Measurements from ENCODE around the gene EPO.
"Not testable (repeated sequence)": the region's sequence is repeated elsewhere in the genome, so short reads cannot be mapped to it uniquely, and the experiment has no call there.

The EPO gene

GRCh38 chr7:100720671-100721504 lies 620 bp downstream of the EPO start:
- POLR2A ChIA-PET = interaction anchor here (0.7 to 0.8 kb wide), 2 partner anchors 9 to 15 kb away, joined by 3 read pairs; partner anchors contain the start of gene POP7
- CTCF ChIA-PET = interaction anchor here (0.8 to 6.9 kb wide), 13 partner anchors 9 to 338 kb away, joined by 3 to 116 read pairs (median 5); partner anchors contain the start of genes POP7 and SLC12A9

GRCh38 chr7:100721505-100721812 lies 1.2 kb downstream of the EPO start:
- DNase-seq (ENCODE audit: low read depth, low spot score) = no peak
- ChIA-PET CTCF (interaction anchor here (1.3 to 6.9 kb wide), 4 partner anchors 16 to 130 kb away, joined by 3 to 116 read pairs (median 4); partner anchors contain the start of gene SLC12A9), POLR2A (interaction anchor here (0.8 kb wide), 1 partner anchor 16 kb away, joined by 3 read pairs; the partner anchor contains the start of gene POP7)
- H3K4me3 ChIP-seq (ENCODE audit: low read depth, low read length) = no peak overlapping the region
- no peak for TF ChIP-seq CTCF (IDR thresholded peaks at IDR 0.05; ENCODE audit: insufficient read depth, low read length, missing control alignments)

More at GRCh38 chr7:100720671-100721504, 620 bp downstream of the EPO start:
- H3K4me3 ChIP-seq (ENCODE audit: low read depth, low read length) = peak overlapping the region; percentile 23
- no peak for DNase-seq (ENCODE audit: low read depth, low spot score)
- no peak for TF ChIP-seq CTCF (IDR thresholded peaks at IDR 0.05; ENCODE audit: insufficient read depth, low read length, missing control alignments)

GRCh38 chr7:100722480-100723212 lies 2.4 kb downstream of the EPO start:
- no peak for DNase-seq (ENCODE audit: low read depth, low spot score)
- POLR2A ChIA-PET = no interaction called here
- no peak for TF ChIP-seq CTCF (IDR thresholded peaks at IDR 0.05; ENCODE audit: insufficient read depth, low read length, missing control alignments)
- CTCF ChIA-PET = interaction anchor here (1.3 to 6.9 kb wide), 3 partner anchors 17 to 129 kb away, joined by 3 to 116 read pairs (median 5); partner anchors contain the start of genes POP7 and SLC12A9
- no peak overlapping the region for H3K4me3 ChIP-seq (ENCODE audit: low read depth, low read length)

- H3K4me3 ChIP-seq (ENCODE audit: low read depth, low read length) = no peak overlapping the region
- TF ChIP-seq CTCF (IDR thresholded peaks at IDR 0.05; ENCODE audit: insufficient read depth, low read length, missing control alignments) = no peak
- no peak for DNase-seq (ENCODE audit: low read depth, low spot score)
- ChIA-PET POLR2A (no interaction called here), CTCF (interaction anchor here (6.9 kb wide), 1 partner anchor 128 kb away, joined by 116 read pairs; the partner anchor contains the start of gene SLC12A9)
Observed at GRCh38 chr7:100723732-100724275, 3.5 kb downstream of the EPO start.

GRCh38 chr7:100724364-100724763 lies 4.1 kb downstream of the EPO start:
- CTCF ChIA-PET = interaction anchor here (2.4 to 6.9 kb wide), 3 partner anchors 9 to 128 kb away, joined by 15 to 116 read pairs (median 20); partner anchors contain the start of genes POP7 and SLC12A9
- DNase-seq (ENCODE audit: low read depth, low spot score); POLR2A ChIA-PET; H3K4me3 ChIP-seq (ENCODE audit: low read depth, low read length): not testable (repeated sequence)

DNA sequence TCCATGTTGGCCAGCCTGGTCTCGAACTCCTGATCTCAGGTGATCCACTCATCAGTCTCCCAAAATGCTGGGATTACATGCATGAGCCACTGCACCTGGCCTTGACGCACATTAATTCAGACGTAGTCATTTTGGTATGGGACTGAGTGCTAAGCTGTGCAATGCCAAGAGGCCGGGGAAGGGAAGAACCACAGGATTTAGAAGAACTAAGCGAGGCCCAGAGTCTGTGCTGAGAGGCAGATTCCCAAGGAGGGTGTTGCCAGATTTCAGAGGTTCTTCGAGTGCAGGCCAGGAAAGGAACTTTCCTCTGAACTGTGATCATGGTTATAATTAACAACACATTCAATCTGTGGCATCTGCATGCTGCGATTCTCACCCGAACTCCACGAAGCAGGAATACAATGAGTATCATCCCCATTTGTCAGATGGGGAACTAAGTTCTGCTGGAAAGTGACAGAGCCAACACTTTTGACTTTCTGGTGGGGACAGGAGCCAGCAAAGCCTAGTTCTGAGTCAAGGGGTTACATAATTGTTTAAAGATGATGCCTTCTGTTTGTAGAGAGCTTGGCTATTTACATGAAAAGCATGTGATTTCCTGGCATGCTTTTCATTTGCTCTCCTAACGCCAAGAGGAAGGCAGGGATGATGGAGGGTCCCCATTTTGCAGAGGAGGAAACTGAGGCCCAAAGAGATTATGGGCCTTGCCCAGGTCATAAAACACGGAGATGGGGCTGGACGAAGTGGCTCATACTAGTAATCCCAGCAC lies 6.9 kb downstream of the EPO start:
- ChIA-PET POLR2A (interaction anchor here (0.6 kb wide), 1 partner anchor 125 kb away, joined by 4 read pairs; the partner anchor contains the start of gene PCOLCE), CTCF (interaction anchor here (1.1 to 3.1 kb wide), 6 partner anchors 16 to 164 kb away, joined by 3 to 20 read pairs (median 4); partner anchors contain the start of genes POP7 and SLC12A9)
- H3K4me3 ChIP-seq (ENCODE audit: low read depth, low read length) = no peak overlapping the region
- peak; percentile 93 for DNase-seq (ENCODE audit: low read depth, low spot score)
- no peak for TF ChIP-seq CTCF (IDR thresholded peaks at IDR 0.05; ENCODE audit: insufficient read depth, low read length, missing control alignments)
